CD4-positive, alpha-beta T cell treated with Interleukin-1 beta for 1 hour (primary cell): Measurements from ENCODE around the gene PACSIN2.
"Not testable (repeated sequence)": the region's sequence is repeated elsewhere in the genome, so short reads cannot be mapped to it uniquely, and the experiment has no call there.

Experiments
- DNase-seq, 2 donors: peaks; one replicate each; pipeline ENCODE4 v3.0.0-alpha.2; 2020 to 2022

PACSIN2 gene

GRCh38 chr22:42924436-42924835 lies 90.5 kb downstream of the PACSIN2 start:
- no peak for DNase-seq

GRCh38 chr22:42922374-42923191 lies 92.4 kb downstream of the PACSIN2 start:
- DNase-seq = peak in 1 of 2 donors; percentile 15

- DNase-seq = no peak
Observed at GRCh38 chr22:42920101-42920820, 94.7 kb downstream of the PACSIN2 start.

- peak in 1 of 2 donors; percentile 8 for DNase-seq
Observed at GRCh38 chr22:42919199-42919598, 95.8 kb downstream of the PACSIN2 start.

- DNase-seq = no peak
Observed at GRCh38 chr22:42918500-42918899, 96.4 kb downstream of the PACSIN2 start.

- DNase-seq = not testable (repeated sequence)
Observed at GRCh38 chr22:42917358-42917757, 97.6 kb downstream of the PACSIN2 start.

- DNase-seq = no peak
Observed at GRCh38 chr22:42915980-42916765, 98.8 kb downstream of the PACSIN2 start.

GRCh38 chr22:42914511-42915076 lies 100.4 kb downstream of the PACSIN2 start:
- DNase-seq = no peak

GRCh38 chr22:42913874-42914510 lies 101.0 kb downstream of the PACSIN2 start:
- no peak for DNase-seq

- no peak for DNase-seq
Observed at GRCh38 chr22:42912059-42912458, 102.9 kb downstream of the PACSIN2 start.

- DNase-seq = no peak
Observed at GRCh38 chr22:42910221-42910942, 104.6 kb downstream of the PACSIN2 start.

- no peak for DNase-seq
Observed at GRCh38 chr22:42909363-42910058, 105.4 kb downstream of the PACSIN2 start.

GRCh38 chr22:42908374-42908746 lies 106.6 kb downstream of the PACSIN2 start:
- no peak for DNase-seq

GRCh38 chr22:42907404-42908373 lies 107.3 kb downstream of the PACSIN2 start:
- no peak for DNase-seq

- DNase-seq = no peak
Observed at GRCh38 chr22:42906605-42907348, 108.2 kb downstream of the PACSIN2 start.

GRCh38 chr22:42905702-42906183 lies 109.2 kb downstream of the PACSIN2 start:
- no peak for DNase-seq

GRCh38 chr22:42905217-42905616 lies 109.7 kb downstream of the PACSIN2 start:
- DNase-seq = no peak

GRCh38 chr22:42904050-42904449 lies 110.9 kb downstream of the PACSIN2 start:
- no peak for DNase-seq
